HG03280 (cell line): ENCODE measurements around the gene BRPF3.

ENCODE experiments used
- ATAC-seq: cut with Tn5 transposase; IDR thresholded peaks from one replicate; pipeline ENCODE4 v1.9.1; 2021; ENCODE audit warnings: mild to moderate bottlenecking, moderate library complexity; ENCODE audit not compliant: unreplicated experiment

Gene BRPF3

GRCh38 chr6:36227379-36228228, 31.1 kb downstream of the BRPF3 start:
- ATAC-seq, result no peak

- ATAC-seq, result no peak
These were observed 32.7 kb downstream of the BRPF3 start for GRCh38 chr6:36229223-36229622.

- ATAC-seq, result no peak
These were observed 33.8 kb downstream of the BRPF3 start for GRCh38 chr6:36230371-36230770.

- no peak for ATAC-seq
These were observed 35.6 kb downstream of the BRPF3 start for GRCh38 chr6:36232172-36232571.

GRCh38 chr6:36235309-36235708, 38.8 kb downstream of the BRPF3 start:
- ATAC-seq, result no peak

- no peak for ATAC-seq
These were observed 39.3 kb downstream of the BRPF3 start for GRCh38 chr6:36235862-36236261.

GRCh38 chr6:36239774-36240173, 43.2 kb downstream of the BRPF3 start:
- ATAC-seq, result no peak

GRCh38 chr6:36241728-36242127, 45.2 kb downstream of the BRPF3 start:
- ATAC-seq, result no peak

GRCh38 chr6:36242161-36242560, 45.6 kb downstream of the BRPF3 start:
- ATAC-seq, result no peak

- ATAC-seq, result no peak
These were observed 46.1 kb downstream of the BRPF3 start for GRCh38 chr6:36242626-36243025.

GRCh38 chr6:36243562-36244212, 47.1 kb downstream of the BRPF3 start:
- no peak for ATAC-seq

- ATAC-seq, result no peak
These were observed 48.2 kb downstream of the BRPF3 start for GRCh38 chr6:36244641-36245280.

- no peak for ATAC-seq
These were observed 49.1 kb downstream of the BRPF3 start for GRCh38 chr6:36245572-36246061.

- no peak for ATAC-seq
These were observed 50.1 kb downstream of the BRPF3 start for GRCh38 chr6:36246506-36247268.

- no peak for ATAC-seq
These were observed 51.1 kb downstream of the BRPF3 start for GRCh38 chr6:36247693-36248092.

- no peak for ATAC-seq
These were observed 52.4 kb downstream of the BRPF3 start for GRCh38 chr6:36248980-36249379.

- no peak for ATAC-seq
These were observed 53.0 kb downstream of the BRPF3 start for GRCh38 chr6:36249536-36249935.

- ATAC-seq, result no peak
These were observed 55.5 kb downstream of the BRPF3 start for GRCh38 chr6:36252005-36252404.

GRCh38 chr6:36263390-36264000, 67.0 kb downstream of the BRPF3 start:
- no peak for ATAC-seq

- no peak for ATAC-seq
These were observed 69.2 kb downstream of the BRPF3 start for GRCh38 chr6:36265744-36266143.
